CD14-positive monocyte (primary cell): ENCODE measurements around the gene SLC6A11. TPM values are rescaled to one million over a fixed set of nuclear protein-coding genes. Genes with fewer than 3 reads are reported as not detected.

Experiments
- DNase-seq, 3 donors: peaks; one replicate each; pipeline ENCODE4 v3.0.0-alpha.2; 2011 to 2022
- H2AFZ ChIP-seq: 2 replicates; pipeline ENCODE4 v1.6.0; 2012; ENCODE audit warnings: mild to moderate bottlenecking, low read depth, low read length, inconsistent platforms; ENCODE audit not compliant: insufficient read depth, poor library complexity, severe bottlenecking
- H3K27ac ChIP-seq, 2 donors: 1 replicate in 1 of 2; 2 replicates in 1 of 2; pipeline ENCODE4 v1.5.1; 2012 to 2013; ENCODE audit warnings: low read length in 2 of 2, control low read depth in 1 of 2, inconsistent platforms in 1 of 2, low read depth in 1 of 2, mild to moderate bottlenecking in 1 of 2
- H3K27me3 ChIP-seq, 2 donors: one replicate each; pipeline versions ENCODE4 v1.6.0 to v1.6.1; 2011 to 2013; ENCODE audit warnings: low read length in 2 of 2; ENCODE audit not compliant: control insufficient read depth in 2 of 2, insufficient read depth in 2 of 2
- H3K36me3 ChIP-seq, 2 donors: replicated peaks in 1 of 2; 1 replicate in 1 of 2; 2 replicates in 1 of 2; pipeline versions ENCODE4 v1.5.1 to v1.6.1; 2012 to 2013; ENCODE audit warnings: low read length in 2 of 2, control low read depth in 1 of 2, inconsistent platforms in 1 of 2, mild to moderate bottlenecking in 1 of 2; ENCODE audit not compliant: insufficient read depth in 2 of 2, control insufficient read depth in 1 of 2
- H3K4me1 ChIP-seq, 2 donors: 1 replicate in 1 of 2; 2 replicates in 1 of 2; pipeline versions ENCODE4 v1.5.1 to v1.6.1; 2012 to 2013; ENCODE audit warnings: low read length in 2 of 2, control low read depth in 1 of 2, inconsistent platforms in 1 of 2, mild to moderate bottlenecking in 1 of 2, moderate library complexity in 1 of 2; ENCODE audit not compliant: insufficient read depth in 2 of 2, control insufficient read depth in 1 of 2
- H3K4me2 ChIP-seq: replicated peaks from 2 replicates; pipeline ENCODE3; 2012; ENCODE audit warnings: low read length, moderate library complexity, mild to moderate bottlenecking; ENCODE audit not compliant: poor library complexity, severe bottlenecking; ENCODE audit errors: extremely low read depth
- H3K4me3 ChIP-seq, 3 experiments: fragments of 200-600 bp in 1 of 3; sonication (generic) in 1 of 3; replicated peaks in 1 of 3; 1 replicate in 2 of 3; 2 replicates in 1 of 3; pipeline ENCODE4 v1.5.1; 2011 to 2013; ENCODE audit warnings: low read length in 3 of 3, mild to moderate bottlenecking in 3 of 3, control low read depth in 2 of 3, low read depth in 2 of 3, inconsistent platforms in 1 of 3, moderate library complexity in 1 of 3
- H3K79me2 ChIP-seq: 2 replicates; pipeline ENCODE4 v1.6.0; 2012; ENCODE audit warnings: mild to moderate bottlenecking, control low read depth, inconsistent platforms, low read length, moderate library complexity; ENCODE audit not compliant: insufficient read depth
- H3K9ac ChIP-seq: 2 replicates; pipeline ENCODE4 v1.6.0; 2017; ENCODE audit warnings: low read length, mild to moderate bottlenecking; ENCODE audit not compliant: insufficient read depth, poor library complexity, severe bottlenecking
- H3K9me3 ChIP-seq, 2 donors: replicated peaks in 1 of 2; 1 replicate in 1 of 2; 2 replicates in 1 of 2; pipeline versions ENCODE4 v1.5.1 to v1.6.1; 2012 to 2013; ENCODE audit warnings: low read length in 2 of 2, control low read depth in 1 of 2; ENCODE audit not compliant: control insufficient read depth in 1 of 2, insufficient read depth in 1 of 2
- H4K20me1 ChIP-seq: 2 replicates; pipeline ENCODE4 v1.6.0; 2012; ENCODE audit warnings: mild to moderate bottlenecking, low read length, control low read depth, moderate library complexity; ENCODE audit not compliant: insufficient read depth
- H3K27ac Mint-ChIP-seq, 7 donors: one replicate each; pipeline ENCODE4 v1.8.0; 2020; ENCODE audit warnings: mild to moderate bottlenecking in 7 of 7, mixed read lengths in 7 of 7, moderate library complexity in 6 of 7, inconsistent platforms in 2 of 7
- H3K27me3 Mint-ChIP-seq, 3 donors: one replicate each; pipeline ENCODE4 v1.8.0; 2021 to 2022; ENCODE audit warnings: low read depth in 3 of 3, mild to moderate bottlenecking in 3 of 3, mixed read lengths in 3 of 3, moderate library complexity in 3 of 3, inconsistent platforms in 1 of 3
- H3K36me3 Mint-ChIP-seq, 2 donors: one replicate each; pipeline ENCODE4 v1.8.0; 2020; ENCODE audit warnings: mixed read lengths in 2 of 2, inconsistent platforms in 1 of 2, mild to moderate bottlenecking in 1 of 2
- H3K4me1 Mint-ChIP-seq: one replicate; pipeline ENCODE4 v1.8.0; 2020; ENCODE audit warnings: mild to moderate bottlenecking, mixed read lengths
- H3K4me3 Mint-ChIP-seq, 2 donors: one replicate each; pipeline ENCODE4 v1.8.0; 2020; ENCODE audit warnings: mild to moderate bottlenecking in 2 of 2, mixed read lengths in 2 of 2, moderate library complexity in 1 of 2
- H3K9me3 Mint-ChIP-seq, 7 donors: one replicate each; pipeline ENCODE4 v1.8.0; 2020 to 2022; ENCODE audit warnings: mixed read lengths in 7 of 7, mild to moderate bottlenecking in 6 of 7, moderate library complexity in 6 of 7, inconsistent platforms in 2 of 7
- CTCF ChIP-seq: fragments of 200-600 bp; IDR thresholded peaks from one replicate; pipeline ENCODE4 v1.8.0; 2022; ENCODE audit warnings: antibody characterized with exemption, mild to moderate bottlenecking
- WGBS: methylation state at CpG from one replicate; pipeline ENCODE4 v1.1.5; 2013; ENCODE audit warnings: missing lambda C conversion rate; ENCODE audit not compliant: insufficient coverage; 5-methylcytosine and 5-hydroxymethylcytosine counted together
- intact Hi-C, 2 donors: fragments of 100-400 bp; cut with micrococcal nuclease; formaldehyde crosslinking; loops; one replicate each; pipeline versions ENCODE4 v1.15.0 to v1.15.1; 2023
- polyA plus RNA-seq, 3 donors: library from polyadenylated mRNA; depleted of rRNA in 1 of 3; unstranded in 2 of 3; stranded (reverse) in 1 of 3; fragments of 300-500 nt in 2 of 3; fragments of >200 nt in 1 of 3; fragmentation: Illumina TruSeq in 2 of 3; gene quantifications; 1 replicate in 2 of 3; 2 replicates in 1 of 3; pipeline ENCODE4 v1.2.3, GENCODE V29; 2012 to 2021

Gene SLC6A11
- polyA plus RNA-seq, 3 donors, result not detected

- H3K4me1 Mint-ChIP-seq, result no peaks in the 10 kb centered on the region
- H3K36me3 ChIP-seq, result no peaks in the 10 kb centered on the region
- no peaks in the 10 kb centered on the region for H3K4me1 ChIP-seq
- peaks cover 2 to 8% of the 10 kb centered on the region in 2 donors for H3K9me3 ChIP-seq
- no peak overlapping the region for H2AFZ ChIP-seq
- H3K79me2 ChIP-seq, result no peaks in the 10 kb centered on the region
- 100% methylated on average over 1 of the region's 3 CpGs for WGBS
- intact Hi-C loops, result no loop called here
- H3K36me3 Mint-ChIP-seq, result no peaks in the 10 kb centered on the region
- H3K4me2 ChIP-seq, result no peak overlapping the region
- no peak overlapping the region for H3K4me3 Mint-ChIP-seq
- no peaks in the 10 kb centered on the region for H4K20me1 ChIP-seq
- H3K9me3 Mint-ChIP-seq, result peaks cover 2 to 16% (median 7%) of the 10 kb centered on the region in 7 donors
- no peaks in the 10 kb centered on the region for H3K27me3 ChIP-seq
- H3K4me3 ChIP-seq, result no peak overlapping the region
- peaks cover 0 to 4% (median 2%) of the 10 kb centered on the region in 3 donors for H3K27me3 Mint-ChIP-seq
- DNase-seq, result no peak
- TF ChIP-seq CTCF, result no peak
- no peak overlapping the region for H3K27ac Mint-ChIP-seq
- H3K9ac ChIP-seq, result no peak overlapping the region
- no peak overlapping the region for H3K27ac ChIP-seq
These were observed 96.8 kb downstream of the SLC6A11 start for GRCh38 chr3:10912786-10913185.

GRCh38 chr3:10915376-10915775 is 99.3 kb downstream of the SLC6A11 start:
- 80% methylated on average over 1 of the region's 5 CpGs for WGBS

More at GRCh38 chr3:10915376-10915775, 99.3 kb downstream of the SLC6A11 start:
- Histone ChIP-seq H3K4me3 (no peak overlapping the region), H3K9me3 (no peaks in the 10 kb centered on the region), H3K4me2 (no peak overlapping the region), H3K27ac (no peak overlapping the region), H3K36me3 (no peaks in the 10 kb centered on the region), H3K27me3 (no peaks in the 10 kb centered on the region), H3K9ac (no peak overlapping the region), H4K20me1 (no peaks in the 10 kb centered on the region), H3K4me1 (no peaks in the 10 kb centered on the region), H3K79me2 (no peaks in the 10 kb centered on the region), H2AFZ (no peak overlapping the region)
- no peak for DNase-seq
- H3K9me3 Mint-ChIP-seq, result peaks cover 0 to 1% (median 0%) of the 10 kb centered on the region in 7 donors
- TF ChIP-seq CTCF, result no peak
- no peak overlapping the region for H3K27ac Mint-ChIP-seq
- no peak overlapping the region for H3K4me3 Mint-ChIP-seq
- peaks cover 0 to 5% (median 4%) of the 10 kb centered on the region in 3 donors for H3K27me3 Mint-ChIP-seq
- H3K4me1 Mint-ChIP-seq, result no peaks in the 10 kb centered on the region
- intact Hi-C loops, result no loop called here
- no peaks in the 10 kb centered on the region for H3K36me3 Mint-ChIP-seq
